Cardiac septum (tissue), 1 donor: ENCODE measurements around the gene COL17A1. TPM values are rescaled to one million over a fixed set of nuclear protein-coding genes. Genes with fewer than 3 reads are reported as not detected.

Experiments used
- DNase-seq: peaks from one replicate; pipeline ENCODE4 v3.0.0-alpha.2; 2020; ENCODE audit warnings: low spot score
- intact Hi-C: fragments of 100-400 bp; cut with DNase I; formaldehyde crosslinking; loops from one replicate; pipeline ENCODE4 v1.14.0; 2022
- long read RNA-seq: library from polyadenylated mRNA; unstranded; transcript quantifications from one replicate; pipeline ENCODE4 v2.0.0, GENCODE V29; 2021
- total RNA-seq: library from RNA; stranded (reverse); fragmentation: NEBNext Ultra II Directional; extraction: Animal tissue kit (Norgen Biotek cat#: 25700); gene quantifications from one replicate; pipeline ENCODE4 v1.2.1, GENCODE V29; 2021
- donor health status: DM: no; HTN: no; CAD: no.

COL17A1 gene
- 0.22 TPM for total RNA-seq
- long read RNA-seq, result 0 reads

DNA sequence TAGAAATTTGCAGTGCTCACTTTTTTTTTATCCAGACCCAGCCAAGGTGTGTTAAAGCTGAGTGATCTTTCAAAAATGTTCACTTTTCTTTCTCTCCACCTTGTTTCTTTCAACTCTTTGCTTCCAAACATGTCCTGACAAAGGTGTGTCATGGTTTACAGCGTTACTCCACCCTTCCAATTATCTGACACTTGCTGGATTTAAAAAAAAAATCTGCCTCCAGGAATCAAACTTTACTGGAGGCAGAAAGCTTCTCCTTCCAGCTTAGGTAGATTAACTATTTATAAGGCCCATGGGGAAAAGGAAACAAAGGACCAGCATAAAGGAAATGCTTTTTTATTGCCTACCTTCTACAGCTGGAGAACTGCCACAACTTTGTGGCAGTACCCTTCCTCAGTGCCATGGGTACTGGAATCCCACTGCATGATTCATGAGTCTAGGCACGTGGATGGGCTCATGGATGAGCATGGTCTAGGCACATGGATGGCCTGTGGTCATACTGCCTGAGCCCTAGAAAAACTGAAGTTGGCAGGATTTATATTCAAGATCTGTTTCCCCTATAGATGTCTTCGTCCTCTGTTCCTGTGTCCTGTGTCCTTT is at the start of gene COL17A1:
Gene COL17A1 (minus strand): TSS at position 80 of the 600 bp plus-strand sequence. CDS start 5,207 bp downstream, outside the sequence.
- intact Hi-C loops, result no loop called here
- DNase-seq, result no peak

- DNase-seq, result no peak
- intact Hi-C loops, result no loop called here
Measured at GRCh38 chr10:104130041-104130440, 44.4 kb upstream of the COL17A1 start.

- intact Hi-C loops, result loop anchor here (10.0 kb wide), 2 partner anchors 137 to 227 kb away; partner anchors contain the start of genes CFAP58 and GSTO2
- DNase-seq, result no peak
Measured at GRCh38 chr10:104128214-104128613, 42.5 kb upstream of the COL17A1 start.

DNA sequence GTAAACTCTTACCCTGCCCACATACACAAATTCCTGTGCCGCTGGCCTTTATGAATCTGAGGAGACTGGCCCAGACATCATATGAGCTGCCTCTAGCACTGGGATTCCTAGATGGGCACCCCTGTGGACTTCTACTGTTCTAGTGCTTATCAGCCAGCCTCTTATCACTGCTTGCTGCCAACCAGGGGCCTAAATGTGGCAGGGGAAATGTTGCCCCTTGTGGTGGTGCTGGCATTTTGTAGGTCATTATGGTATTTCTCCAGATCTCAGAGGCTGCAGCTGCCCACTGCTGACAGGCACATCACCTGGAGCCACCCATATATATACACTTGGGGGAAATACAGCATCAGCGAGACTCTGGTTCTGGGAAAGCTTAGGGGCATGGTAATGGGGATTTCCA is 41.7 kb upstream of the COL17A1 start:
- DNase-seq, result no peak
- intact Hi-C loops, result loop anchor here (10.0 kb wide), 2 partner anchors 137 to 227 kb away; partner anchors contain the start of genes CFAP58 and GSTO2

GRCh38 chr10:104123397-104123796 is 37.7 kb upstream of the COL17A1 start:
- intact Hi-C loops, result loop anchor here (5.0 to 10.0 kb wide), 4 partner anchors 91 to 231 kb away; partner anchors contain the start of genes CFAP58 and GSTO2
- DNase-seq, result no peak

DNA sequence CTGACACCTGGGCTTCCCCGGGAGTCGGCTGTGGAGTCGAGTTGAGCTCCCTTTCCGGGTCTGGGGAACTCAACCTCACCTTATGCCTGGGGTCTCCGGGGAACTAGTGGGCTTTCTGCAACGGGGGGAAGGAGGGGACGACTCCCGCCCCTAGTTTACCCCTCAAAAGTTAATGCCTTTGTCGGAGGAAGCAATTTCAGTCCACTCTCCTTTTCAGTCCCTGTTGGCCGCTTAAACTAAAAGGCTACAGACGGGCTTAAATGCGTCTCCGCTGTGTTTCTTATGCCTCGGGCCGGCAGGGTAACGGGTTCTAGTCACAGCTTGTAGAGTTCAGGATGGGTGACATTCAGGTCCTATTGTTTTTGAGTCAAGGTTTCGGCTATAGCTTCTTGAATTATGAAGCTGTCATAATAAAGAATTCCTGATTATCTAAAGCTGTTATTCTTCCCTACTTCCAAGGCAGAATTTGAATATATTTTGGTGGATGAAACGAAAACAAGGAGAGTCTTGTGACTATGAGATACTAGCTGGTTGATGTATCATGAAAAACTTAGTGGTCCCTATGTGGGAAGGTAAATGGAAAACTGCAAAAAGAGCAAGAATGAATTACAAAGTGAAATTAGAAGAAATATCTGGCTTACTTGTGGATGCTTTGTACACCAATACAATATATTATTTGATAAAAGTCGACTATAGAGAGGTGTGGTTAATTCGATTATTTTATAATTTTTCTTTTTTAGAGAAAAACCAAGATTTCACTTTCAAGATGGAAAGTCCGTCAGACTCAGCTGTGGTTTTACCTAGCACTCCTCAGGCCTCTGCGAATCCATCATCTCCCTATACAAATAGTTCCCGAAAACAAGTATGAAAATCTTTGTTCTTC is 36.8 kb upstream of the COL17A1 start:
- no peak for DNase-seq
- intact Hi-C loops, result loop anchor here (5.0 to 10.0 kb wide), 4 partner anchors 90 to 232 kb away; partner anchors contain the start of genes CFAP58 and GSTO2

GRCh38 chr10:104121485-104122224 is 36.0 kb upstream of the COL17A1 start, which contains the start of gene SFR1:
TSS of gene SFR1 (plus strand) at chr10:104122171. CDS start at chr10:104122184, 13 bp downstream.
- intact Hi-C loops, result loop anchor here (1.0 to 10.0 kb wide), 7 partner anchors 89 to 233 kb away; partner anchors contain the start of genes CFAP58, GSTO2, SLK and STN1
- peak; percentile 100 for DNase-seq

- intact Hi-C loops, result loop anchor here (1.0 to 10.0 kb wide), 7 partner anchors 89 to 234 kb away; partner anchors contain the start of genes CFAP58, GSTO2, SLK and STN1
- DNase-seq, result peak; percentile 92
Measured at GRCh38 chr10:104120903-104121484, 35.3 kb upstream of the COL17A1 start.

- DNase-seq, result no peak
- intact Hi-C loops, result loop anchor here (2.0 to 10.0 kb wide), 5 partner anchors 88 to 234 kb away; partner anchors contain the start of genes CFAP58, GSTO2 and STN1
Measured at GRCh38 chr10:104120512-104120902, 34.8 kb upstream of the COL17A1 start.

DNA sequence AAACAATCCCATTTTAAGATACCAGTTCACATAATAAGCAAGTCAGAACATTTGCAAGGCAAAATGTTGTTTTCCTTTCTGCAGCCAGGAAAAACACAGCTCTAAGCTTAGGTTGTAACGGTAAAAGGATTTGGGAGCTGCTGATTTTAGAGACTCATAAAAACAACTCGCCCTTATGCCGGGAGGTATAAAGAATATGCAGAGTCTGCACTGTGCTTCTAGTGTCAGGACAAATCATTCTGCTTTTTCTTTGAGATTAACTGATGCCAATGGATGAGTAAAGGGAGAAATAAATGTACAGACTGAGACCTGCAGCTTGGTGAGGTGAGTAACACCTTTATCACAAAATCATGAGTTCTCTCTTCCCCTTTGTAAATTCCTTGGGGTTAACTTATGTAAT is 34.3 kb upstream of the COL17A1 start:
- DNase-seq, result no peak
- intact Hi-C loops, result loop anchor here (2.0 to 10.0 kb wide), 6 partner anchors 43 to 235 kb away; partner anchors contain the start of genes CFAP58, GSTO2 and STN1

DNA sequence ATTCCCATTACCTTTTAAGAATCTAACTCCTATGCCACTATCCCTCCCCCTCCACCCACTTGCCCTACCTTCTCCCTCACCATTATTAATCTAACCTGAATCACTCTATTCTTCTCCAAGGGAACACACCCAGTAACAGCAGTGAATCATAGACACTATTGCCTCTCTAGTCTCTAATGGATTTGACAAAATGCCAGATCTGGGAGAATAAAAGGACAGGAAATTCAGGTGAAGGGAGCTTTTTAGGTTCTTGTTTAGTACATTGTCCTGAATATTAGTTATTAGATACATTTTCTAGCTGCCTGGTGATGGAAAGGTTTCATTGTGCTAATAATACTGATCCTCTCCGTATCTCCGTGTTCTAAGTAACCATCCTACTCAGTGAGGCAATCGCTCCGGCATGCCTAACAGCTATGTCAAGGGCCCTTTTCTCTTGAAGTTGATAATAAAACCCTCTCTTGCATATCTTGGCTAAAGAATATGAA is 32.2 kb upstream of the COL17A1 start:
- intact Hi-C loops, result loop anchor here (5.0 kb wide), 1 partner anchor 41 kb away; no protein-coding TSS in a partner anchor
- no peak for DNase-seq

DNA sequence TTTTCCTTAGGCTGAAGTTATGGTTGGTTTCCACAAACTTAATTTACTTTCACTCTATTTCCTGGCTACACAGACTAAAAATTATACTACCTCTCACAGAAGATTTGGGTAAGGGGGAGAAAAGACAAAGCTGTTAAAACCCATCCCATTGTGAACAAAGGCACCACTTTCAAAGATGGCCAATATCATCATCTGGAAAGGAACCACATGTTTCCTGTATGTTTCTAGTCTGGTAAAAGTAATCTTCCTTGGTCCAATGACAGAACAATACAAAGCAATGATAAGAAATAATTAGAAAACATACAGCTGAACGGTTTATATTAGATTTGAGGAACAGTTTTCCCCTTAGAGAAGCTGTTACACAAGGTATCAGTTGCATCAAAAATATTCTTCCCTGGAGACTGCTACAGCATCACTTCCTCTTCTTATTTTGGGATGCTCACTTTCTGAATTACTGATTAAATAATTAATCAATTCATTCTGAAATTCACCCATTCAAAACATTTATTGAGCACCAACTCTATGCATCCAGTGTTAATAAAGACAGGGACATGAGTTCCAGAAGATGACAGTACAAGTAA is 27.8 kb upstream of the COL17A1 start:
- no peak for DNase-seq
- intact Hi-C loops, result no loop called here

- no peak for DNase-seq
- intact Hi-C loops, result no loop called here
Measured at GRCh38 chr10:104109908-104110662, 24.4 kb upstream of the COL17A1 start.

GRCh38 chr10:104104926-104105325 is 19.2 kb upstream of the COL17A1 start:
- intact Hi-C loops, result no loop called here
- no peak for DNase-seq

DNA sequence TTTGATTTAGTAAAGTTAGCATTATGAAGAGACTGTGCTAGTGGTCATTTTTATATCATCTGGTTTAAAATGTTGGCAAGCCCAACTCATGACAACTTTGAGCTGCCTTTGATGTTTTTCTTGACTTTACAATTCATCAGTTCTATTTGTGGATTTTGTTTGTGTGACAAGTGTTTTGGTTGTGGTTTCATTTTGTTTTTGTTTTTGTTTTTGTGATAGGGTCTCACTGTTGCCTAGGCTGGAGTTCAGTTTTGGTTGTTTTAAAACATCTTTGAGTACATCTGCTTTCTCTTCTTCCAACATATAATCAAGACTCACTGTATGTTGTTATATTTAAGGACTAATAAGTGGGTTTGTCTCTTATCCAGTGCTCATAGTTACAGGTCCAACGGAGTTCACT is 18.7 kb upstream of the COL17A1 start:
- intact Hi-C loops, result no loop called here
- DNase-seq, result no peak

DNA sequence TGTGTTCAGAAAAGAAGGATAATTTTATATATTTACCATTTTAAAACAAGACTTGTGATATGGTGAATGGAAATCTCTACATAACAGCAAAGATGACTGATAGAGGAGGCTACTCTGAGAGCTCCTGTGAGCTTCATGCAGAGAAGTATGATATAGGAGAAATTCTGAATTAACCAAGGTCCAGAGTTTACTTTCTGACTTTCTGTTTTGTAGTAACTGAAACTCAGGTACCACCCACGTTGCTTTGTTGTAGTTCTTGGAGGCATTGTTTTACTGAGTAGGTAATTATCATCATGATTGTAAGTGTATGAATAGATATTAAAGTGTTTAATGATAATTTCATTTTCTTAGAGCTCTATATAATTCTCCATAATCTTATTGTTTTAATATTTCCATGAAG is 18.3 kb upstream of the COL17A1 start:
- intact Hi-C loops, result no loop called here
- DNase-seq, result no peak

DNA sequence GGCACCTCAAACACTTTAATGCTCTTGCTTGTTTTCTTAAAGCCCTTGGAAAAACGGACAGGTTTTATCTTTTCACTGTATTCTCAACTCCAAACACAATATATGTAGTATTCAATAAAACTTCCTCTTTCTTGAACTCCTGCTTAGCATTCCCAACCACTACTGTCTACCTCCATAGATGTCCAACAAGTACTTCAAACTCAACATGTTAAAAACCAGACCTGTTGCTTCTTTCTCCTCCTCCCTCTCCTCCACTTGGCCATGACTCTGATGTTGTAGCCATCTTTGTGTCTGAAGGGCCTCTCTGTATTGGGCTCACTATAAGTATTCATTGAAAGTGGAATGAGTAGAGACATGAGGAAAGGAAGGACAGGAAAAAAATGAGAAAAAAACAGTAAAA is 16.2 kb upstream of the COL17A1 start:
- intact Hi-C loops, result no loop called here
- DNase-seq, result no peak

- DNase-seq, result no peak
- intact Hi-C loops, result no loop called here
Measured at GRCh38 chr10:104100795-104101194, 15.1 kb upstream of the COL17A1 start.
